GM21529 (cell line): Measurements from ENCODE around the gene SYT13.

ENCODE experiments used
- ATAC-seq: cut with Tn5 transposase; IDR thresholded peaks from one replicate; pipeline ENCODE4 v1.9.1; 2021; ENCODE audit not compliant: unreplicated experiment

Gene SYT13

GRCh38 chr11:45275828-45276227 lies 10.3 kb downstream of the SYT13 start:
- no peak for ATAC-seq

GRCh38 chr11:45274206-45274605 lies 11.9 kb downstream of the SYT13 start:
- no peak for ATAC-seq

- no peak for ATAC-seq
These were observed 12.6 kb downstream of the SYT13 start for GRCh38 chr11:45273509-45273908.

GRCh38 chr11:45272701-45273100 lies 13.4 kb downstream of the SYT13 start:
- no peak for ATAC-seq

- ATAC-seq = no peak
These were observed 15.0 kb downstream of the SYT13 start for GRCh38 chr11:45270946-45271716.

DNA sequence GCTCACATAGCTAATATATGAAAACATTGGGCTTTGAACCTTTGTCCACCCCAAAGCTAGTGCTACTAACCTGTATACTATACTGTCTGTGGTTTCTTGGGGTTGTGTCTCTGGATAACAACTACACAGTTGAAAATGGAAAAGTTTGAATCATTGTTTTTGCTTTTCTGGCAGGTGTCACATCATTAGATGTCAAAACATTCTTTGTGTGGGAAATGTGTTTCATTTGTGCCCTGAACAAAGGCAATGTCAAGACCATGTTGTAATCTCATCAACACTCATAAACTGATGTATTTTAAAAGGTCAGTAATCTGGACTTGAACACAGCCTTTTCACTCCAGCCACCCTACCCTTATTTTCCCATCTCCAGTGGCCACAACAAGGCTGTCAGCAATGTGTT lies 16.5 kb downstream of the SYT13 start:
- ATAC-seq = no peak

GRCh38 chr11:45267652-45268299 lies 18.4 kb downstream of the SYT13 start:
- ATAC-seq = no peak

DNA sequence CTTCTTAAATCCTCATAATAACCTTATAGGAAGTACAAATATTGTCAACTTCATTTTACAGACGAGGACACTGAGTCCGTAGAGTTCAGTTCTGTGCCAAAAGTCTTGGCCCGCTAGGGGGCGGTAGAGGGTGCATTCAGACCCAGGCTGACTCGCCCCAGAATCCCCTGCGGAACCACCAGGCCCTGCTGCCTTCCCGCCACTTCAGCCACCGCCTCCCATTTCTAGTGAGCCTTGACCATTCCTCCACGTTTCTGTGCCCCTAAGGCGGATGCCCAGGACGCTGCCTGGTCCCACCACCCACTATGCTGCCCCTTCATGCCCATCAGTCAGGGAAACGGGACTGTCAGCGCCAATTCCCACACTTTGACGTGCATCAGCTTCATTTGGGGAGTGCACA lies 19.1 kb downstream of the SYT13 start:
- ATAC-seq = no peak

- no peak for ATAC-seq
These were observed 19.5 kb downstream of the SYT13 start for GRCh38 chr11:45266676-45267020.

GRCh38 chr11:45265969-45266675 lies 20.0 kb downstream of the SYT13 start:
- ATAC-seq = no peak

DNA sequence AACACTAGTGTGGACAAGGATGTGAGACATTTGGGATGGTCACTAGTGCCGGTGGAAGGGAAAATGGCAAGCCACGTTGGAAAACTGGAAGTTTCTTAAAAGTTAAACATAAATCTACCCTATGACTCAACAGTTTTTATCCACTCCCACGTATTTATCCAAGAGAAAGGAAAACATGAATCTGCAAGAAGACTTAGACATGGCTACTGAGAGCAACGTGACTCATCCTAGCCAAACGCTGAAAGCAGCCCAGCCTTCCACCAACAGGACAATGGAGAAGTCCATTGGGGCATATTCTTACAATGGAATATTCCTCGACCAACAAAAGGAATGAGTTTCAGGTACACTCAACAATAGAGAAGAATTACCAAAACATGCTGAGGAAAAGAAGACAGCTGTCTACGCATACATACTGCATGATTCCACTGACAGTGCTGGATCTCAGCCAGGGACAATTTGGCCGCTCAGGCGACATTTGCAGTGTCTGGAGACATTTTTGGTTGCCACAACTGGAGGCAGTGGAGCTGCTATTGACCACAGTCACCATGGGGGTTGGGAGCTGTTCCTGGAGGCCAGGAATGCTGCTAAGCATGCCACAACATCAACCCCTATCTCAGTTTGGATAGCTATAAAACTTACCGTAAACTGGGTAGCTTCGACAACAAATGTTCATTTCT lies 21.2 kb downstream of the SYT13 start:
- no peak for ATAC-seq

- no peak for ATAC-seq
These were observed 22.4 kb downstream of the SYT13 start for GRCh38 chr11:45263773-45264172.

DNA sequence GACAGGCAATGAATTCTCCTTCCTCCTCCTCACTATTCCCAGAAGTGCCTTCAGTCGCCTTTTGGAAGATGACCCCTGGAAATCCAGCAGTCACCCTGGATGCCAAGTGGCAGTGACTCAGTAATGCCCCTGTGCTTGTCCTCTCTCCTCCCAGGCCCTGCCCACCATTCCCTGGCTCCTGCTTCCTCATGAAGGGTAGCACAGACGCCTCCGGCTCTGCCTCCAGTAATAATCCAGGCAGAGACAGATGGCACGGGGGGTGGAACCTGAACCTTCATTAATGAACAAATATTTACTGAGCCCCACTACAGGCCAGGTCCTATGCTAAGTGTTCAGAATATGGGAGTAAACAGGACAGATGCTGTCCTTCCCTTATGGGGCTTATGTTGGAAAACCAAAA lies 23.2 kb downstream of the SYT13 start:
- ATAC-seq = no peak

- ATAC-seq = no peak
These were observed 26.1 kb downstream of the SYT13 start for GRCh38 chr11:45260071-45260470.

DNA sequence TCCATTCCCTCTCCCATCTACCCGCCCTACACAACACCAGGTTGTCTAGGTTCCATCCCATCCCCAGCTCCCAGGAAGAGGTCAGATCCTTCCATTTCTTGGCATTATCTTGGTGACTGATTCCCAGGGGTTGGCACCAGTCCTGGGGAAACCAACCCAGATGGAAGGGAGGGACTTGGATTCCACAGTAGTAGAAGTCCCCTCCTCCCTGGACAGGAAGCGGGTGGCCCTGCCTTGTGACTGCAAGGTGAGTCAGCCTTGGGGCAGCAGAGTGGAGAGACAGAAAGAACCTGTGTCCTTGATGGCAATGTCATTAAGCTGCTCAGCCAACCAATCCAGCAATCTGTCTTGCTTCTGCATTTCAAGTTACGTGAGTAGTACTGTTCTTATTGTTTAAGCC lies 26.5 kb downstream of the SYT13 start:
- no peak for ATAC-seq

- ATAC-seq = no peak
These were observed 27.1 kb downstream of the SYT13 start for GRCh38 chr11:45258982-45259530.

GRCh38 chr11:45254070-45254469 lies 32.1 kb downstream of the SYT13 start:
- ATAC-seq = no peak

GRCh38 chr11:45253640-45254039 lies 32.5 kb downstream of the SYT13 start:
- ATAC-seq = no peak

DNA sequence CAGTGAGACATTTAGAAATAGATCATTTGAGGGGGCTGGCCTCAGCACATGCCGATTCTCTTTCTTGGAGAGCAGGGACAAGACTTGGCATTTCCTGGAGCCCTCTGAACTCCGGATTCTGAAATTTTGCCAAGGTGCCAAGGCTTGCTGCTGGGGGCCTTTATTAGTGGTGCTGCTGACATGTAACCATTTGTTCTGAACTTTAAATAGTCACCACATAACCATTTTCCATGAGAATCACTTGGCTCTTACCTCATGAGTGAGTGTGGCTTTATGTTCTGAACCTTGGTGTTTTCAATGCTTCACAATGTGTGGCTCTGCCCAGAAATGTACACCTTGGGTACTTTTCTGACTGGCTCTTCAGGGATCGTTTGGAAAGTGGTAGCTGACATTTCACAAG lies 33.3 kb downstream of the SYT13 start:
- ATAC-seq = no peak

DNA sequence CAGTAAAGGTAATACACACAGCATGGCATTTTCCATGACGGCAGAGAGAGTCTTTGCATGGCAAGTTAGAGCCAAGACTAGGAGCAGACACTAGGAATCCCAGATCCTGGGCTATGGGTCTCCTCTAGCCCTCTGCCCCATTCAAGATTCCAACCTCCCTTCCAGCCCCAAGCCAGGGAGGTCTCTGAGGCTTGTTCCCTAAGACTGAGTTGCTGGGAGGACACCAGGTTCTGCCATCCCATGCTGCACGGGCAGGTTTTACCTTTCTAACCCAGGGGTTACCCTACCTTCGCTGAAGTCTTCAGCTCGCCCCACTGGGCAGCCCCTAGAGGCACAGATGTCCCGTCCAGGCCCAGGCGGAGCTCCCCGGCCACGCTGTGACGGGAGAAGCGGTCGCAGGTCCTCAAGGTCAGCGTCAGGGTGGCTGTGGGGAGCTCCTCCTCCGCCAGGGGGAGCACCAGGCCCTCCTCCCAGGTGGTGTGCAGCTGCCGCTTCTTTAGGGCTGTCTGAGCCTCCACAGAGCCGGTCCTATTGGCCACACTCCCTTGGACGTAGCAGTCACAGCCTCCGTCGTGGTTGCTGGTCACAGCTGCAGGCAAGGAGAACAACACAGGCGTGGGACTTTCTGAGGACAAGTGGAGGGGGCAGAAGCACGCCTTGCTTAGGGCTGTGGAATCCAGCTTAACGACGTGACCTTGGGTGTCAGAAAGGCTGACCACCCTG lies 33.8 kb downstream of the SYT13 start:
- ATAC-seq = no peak
